Ammon's horn (tissue), 1 donor: ENCODE measurements around the gene POMGNT2.
"Not testable (repeated sequence)": the region's sequence is repeated elsewhere in the genome, so short reads cannot be mapped to it uniquely, and the experiment has no call there.

Source experiments
- DNase-seq: peaks from one replicate; pipeline ENCODE4 v3.0.0-alpha.2; 2016; ENCODE audit warnings: low spot score

POMGNT2 gene

DNA sequence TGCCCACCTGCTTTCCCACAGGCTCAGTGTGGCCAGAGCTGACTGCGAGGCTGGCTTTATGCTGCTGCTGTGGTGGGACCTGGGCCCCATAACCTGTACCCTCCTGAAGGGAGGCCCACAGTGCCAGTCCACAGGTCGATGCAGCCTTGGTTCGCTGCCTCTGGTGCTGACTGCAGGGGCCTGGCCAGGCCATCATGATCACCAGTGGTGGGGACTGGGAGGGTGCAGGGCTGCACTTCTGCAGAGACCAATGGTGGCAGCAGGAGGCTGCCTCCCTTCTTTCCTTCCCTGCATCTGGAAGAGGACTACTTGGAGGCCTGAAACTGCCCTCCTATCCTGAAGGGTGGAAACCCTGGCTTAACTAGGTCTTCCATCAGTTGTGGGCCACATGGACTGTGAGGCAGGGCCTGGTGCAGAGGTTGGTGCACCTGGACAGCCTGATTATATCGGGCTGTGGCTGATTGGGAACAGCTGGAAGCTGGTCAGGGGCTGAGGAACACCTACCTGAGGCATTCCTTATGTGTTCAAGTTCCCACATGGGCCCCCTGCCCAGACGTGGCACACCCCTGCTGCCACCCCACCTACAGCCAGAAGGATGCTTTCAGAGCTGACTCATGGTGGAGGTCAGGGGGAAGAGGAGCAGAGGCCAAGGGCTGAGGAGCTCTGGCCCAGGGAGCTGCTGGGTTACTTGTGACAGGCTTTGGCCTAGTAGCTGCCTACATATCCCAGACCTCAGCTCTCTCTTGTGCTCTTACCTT lies 29.8 kb downstream of the POMGNT2 start:
- no peak for DNase-seq

DNA sequence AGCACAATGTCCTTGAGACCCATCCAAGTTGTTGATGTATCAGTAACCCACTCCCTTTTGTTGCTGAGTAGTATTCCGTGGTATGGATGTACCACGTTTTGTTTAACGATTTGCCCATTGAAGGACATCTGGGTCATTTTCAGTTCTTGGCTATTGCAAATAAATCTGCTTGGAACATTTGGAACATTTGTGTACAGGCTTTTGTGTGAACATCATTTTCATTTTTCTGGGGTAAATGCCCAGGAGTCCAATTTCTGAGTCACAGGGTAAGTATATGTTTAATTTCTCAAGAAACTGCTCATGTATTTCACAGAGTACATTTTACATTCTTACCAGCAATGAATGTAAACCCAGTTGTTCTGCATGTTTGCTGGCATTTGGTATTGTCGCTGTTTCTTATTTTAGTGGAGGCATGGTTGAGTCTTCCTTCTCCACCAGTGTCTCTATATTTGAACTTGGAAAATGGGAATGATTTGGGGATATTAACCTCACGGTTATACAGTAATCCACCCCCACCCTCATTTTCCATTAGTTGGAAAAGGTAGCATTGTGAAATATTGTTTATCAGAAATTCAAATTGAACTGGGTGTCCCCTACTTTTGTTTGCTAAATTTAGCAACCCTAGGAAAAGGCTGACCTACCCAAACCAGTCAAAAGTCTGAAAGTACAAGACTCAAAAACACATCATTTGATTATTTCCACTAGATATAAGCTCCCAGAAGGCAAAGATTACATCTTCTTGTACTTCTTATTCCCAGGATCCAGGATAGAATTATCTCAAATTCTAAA lies 30.8 kb downstream of the POMGNT2 start:
- DNase-seq, result no peak

DNA sequence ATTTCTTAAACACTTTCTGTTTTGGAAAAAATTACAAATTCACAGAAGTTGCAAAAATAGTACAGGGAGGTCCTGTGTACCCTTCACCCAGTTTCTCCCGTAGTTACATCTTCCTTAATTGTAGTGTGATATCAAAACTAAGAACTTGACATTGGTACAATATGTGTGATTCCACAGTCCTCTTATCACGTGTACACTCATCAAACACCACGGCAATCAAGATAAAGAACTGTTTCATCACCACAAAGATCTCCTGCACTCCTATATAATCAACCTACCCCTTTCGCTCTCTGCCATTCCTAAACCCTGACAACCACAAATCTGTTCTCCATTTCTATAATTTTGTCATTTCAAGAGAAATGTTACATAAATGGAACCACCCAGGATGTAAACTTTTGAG lies 31.4 kb downstream of the POMGNT2 start:
- no peak for DNase-seq

DNA sequence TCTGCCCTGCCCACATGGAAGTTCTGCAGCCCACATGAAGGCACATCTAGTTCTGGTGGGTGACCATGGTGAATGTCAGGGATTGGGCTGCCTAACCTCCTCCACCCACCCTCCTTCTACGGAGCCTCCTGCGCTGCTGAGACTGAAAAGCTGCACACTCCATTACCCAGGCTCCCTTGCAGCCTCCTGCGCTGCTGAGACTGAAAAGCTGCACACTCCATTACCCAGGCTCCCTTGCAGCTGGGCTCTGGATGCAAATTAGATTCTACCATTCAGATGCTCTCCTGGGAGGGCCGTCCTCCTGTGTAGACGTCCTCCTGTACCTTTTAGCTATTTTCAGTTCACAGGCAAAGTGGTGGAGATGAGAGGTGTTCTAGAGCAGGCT lies 32.1 kb downstream of the POMGNT2 start:
- DNase-seq, result peak; percentile 55

DNA sequence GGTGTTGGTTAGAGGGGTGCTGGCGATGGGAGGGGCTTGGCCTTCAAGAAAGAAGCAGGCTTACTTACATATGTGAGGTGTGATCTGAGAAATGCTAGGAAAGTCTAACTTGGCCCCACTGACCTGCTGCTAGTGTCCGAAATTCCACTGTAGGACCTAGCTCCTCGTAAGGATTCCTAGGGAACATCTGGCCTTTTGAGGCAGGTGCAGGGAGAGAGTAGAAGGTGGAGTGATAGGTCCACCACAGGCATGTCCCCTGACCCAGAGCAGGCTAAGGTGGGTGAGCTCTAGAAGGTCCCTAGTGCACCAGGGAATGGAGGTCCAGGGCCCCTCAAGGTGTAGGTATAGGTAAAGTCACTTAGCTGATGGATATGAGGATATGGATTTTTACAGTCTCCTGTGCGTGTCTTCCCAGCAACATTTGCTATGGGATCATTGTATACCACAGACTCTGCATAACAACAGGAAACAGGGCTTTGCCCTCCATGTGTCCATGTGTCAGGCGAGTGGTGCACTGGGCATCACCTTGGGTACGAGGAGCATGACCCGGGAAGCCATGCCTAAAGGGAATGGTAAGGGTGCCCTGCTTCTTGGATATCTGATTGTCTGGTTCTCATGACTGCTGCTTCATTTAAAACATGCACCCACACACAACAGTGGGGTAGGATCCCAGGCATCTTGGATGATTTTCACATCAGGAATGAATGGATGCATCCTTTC lies 32.6 kb downstream of the POMGNT2 start:
- no peak for DNase-seq

DNA sequence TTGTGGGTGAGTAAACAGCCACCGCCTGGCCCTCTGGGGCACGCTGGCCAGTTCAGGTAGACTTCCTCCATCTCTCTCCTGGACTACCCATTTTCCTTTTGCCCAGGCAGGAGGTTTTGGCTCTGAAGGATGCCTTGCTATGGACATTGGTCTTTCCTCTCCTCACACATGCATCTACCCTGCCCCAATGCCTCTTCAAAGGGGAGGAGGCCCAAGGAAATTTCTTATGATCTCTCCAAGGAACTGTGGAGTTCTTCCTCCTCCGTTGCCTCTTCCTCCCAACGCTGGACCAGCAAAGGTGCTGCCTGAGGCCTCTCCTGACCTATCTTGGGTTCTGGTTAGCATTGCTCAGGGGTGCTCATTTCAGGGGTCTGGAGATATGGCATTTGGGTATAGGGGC lies 33.5 kb downstream of the POMGNT2 start:
- no peak for DNase-seq

DNA sequence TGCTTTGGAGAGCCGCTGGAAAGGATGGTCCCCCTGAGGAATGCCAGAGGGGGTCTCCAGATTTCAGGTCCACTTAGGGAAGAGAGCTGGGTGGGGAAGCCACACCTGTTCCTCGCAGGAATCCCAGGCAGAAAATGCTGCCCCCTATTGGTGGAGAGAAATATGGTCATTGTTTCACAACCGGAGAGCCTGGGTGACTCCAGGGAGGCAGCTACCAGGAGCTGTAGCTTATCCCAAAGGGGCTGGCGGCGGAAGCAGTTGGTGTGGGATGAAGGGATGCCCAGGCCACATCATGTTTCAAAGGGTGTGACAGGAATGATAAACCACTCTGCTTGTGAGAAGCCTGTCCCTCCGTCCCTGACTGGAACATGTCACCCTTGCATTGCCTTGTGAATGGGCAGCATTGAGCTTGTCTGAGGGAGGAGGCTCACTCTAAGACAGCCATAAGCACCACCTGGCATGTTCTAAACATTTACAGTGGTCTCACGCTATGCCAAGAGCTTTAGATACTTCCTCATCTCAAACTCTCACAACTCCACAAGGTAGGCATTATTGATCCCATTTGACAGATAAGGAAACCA lies 34.5 kb downstream of the POMGNT2 start:
- no peak for DNase-seq

DNA sequence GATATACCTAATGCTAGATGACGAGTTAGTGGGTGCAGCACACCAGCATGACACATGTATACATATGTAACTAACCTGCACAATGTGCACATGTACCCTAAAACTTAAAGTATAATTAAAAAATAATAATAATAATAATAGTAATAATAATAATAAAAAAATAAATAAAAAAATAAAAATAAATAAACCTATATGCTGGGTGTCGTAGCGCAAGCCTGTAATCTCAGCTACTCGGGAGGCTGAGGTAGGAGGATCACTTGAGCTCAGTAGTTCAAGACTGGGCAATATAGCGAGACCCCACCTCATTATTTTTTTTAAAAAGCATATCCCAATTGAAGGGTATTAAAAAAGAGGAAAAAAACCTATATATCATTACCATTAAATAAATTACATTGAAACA lies 35.2 kb downstream of the POMGNT2 start:
- DNase-seq, result not testable (repeated sequence)

DNA sequence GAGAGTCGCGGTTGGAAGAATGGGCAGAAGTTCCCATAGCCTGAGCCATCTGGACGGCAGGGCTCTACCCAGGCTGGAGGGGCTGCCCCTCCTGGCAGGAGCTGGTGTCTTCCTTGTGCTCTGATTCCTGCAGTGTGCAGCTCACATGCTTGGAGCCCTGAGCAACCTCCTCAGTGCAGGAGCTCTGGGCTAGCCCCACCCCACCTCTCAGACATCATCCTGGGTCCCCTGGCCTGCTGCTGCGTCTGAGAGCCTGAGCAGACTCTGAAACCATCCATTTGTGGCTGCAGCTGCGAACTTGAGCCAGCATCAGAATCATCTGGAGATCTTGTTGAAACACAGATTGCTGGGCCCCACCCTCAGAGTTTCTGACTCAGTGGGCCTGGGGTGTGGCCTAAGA lies 42.8 kb downstream of the POMGNT2 start:
- DNase-seq, result no peak

DNA sequence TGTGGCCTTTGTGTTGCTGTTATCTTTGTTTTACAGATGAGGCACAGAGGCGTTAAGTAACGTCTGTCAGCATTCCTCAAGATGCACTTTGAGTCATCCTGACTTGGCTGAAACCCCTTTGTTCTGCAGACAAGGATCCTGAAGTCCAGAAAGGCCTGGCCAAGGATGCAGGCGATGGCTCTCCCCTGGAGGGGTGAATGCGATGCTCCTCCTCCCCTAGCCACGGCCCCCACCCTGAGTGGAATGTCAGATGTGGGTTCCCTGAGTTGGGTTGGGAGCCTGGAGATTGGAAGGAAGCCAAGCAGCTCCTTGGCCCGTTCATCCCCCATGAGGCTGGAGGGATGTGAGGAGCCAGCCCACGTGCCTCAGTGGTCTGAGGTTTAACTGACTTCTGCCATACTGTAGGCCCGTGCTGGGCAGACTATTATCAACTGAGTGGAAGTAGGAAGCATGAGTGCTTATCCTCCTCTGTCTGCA lies 43.3 kb downstream of the POMGNT2 start:
- no peak for DNase-seq

DNA sequence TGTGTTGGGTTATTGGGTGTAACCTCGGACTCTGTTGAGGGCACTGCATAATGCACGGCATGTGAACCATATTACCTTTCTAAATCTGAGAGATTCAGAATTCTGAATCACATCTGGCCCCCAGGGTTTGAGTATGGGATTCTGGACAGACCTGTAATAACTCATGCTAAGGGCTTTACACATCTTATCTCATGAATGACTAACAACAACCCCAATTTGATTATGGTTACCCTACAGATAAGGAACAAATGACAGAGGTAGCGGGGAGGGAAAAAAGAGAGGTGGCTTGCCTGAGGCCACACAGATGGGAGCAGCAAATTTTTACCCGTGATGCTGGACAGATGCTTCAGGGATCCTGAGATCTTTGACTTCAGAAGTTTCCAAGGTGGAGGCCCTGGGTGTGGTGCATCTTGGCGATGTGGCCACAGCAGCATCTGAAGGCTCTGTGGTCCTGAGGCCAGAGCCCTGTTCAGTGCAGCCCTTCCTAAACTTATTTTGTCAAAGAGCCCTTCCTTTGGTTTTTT lies 43.8 kb downstream of the POMGNT2 start:
- DNase-seq, result no peak

DNA sequence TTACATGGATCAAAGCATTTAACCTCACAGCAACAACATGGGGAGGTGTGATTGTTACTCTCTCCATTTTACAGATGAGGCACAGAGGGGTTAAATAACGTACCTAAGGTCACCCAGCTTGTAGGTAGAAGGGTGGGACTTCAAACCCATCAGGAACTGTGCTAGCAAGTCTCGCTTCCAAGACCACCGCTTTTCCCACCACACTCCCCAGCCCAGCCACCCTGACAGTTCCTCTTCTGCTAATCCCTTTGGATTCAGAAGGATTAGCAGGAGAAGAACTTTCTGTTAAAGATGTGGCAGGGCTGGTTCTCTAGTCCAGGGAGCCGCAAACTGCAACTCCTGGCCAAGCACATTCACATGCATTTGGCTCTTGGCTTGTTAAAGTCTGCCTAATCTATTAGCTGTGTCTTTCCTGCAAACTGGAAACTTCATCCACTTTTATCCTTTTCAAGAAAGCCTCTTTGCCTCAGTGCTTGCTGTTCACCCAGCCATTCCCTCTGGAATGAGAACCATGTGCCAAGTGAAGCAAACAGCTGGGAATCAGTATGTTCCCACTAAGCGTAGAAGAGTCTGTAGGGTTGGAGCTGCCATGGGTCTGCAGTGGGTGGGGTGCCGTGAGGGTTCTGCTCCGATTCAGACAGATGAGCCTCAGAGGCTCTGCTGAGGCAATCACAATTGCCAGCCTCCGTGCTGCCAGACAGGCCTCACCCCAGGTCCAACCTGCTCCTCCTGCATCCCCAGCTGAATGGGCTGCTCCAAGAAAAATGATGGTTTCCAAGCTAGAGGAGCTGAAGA lies 44.6 kb downstream of the POMGNT2 start:
- DNase-seq, result no peak

DNA sequence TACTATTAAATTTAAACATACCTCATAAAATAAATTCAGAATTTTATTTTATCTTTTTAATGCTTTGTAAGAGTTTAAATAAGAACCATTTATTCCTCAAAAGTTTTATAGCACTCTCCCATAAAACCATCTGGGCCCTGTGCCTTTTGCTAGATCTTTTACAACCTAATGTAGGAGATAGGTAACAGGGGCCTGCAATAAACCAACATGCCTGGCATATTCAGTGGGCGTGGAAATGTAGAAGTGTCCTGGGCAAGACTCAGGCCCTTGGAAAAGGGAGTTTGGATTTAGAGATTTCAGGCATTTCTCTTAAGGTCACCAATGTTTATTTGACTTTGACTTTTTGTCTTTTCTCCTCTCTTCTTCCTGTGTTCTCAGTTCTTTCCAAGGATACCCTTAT lies 46.4 kb downstream of the POMGNT2 start:
- no peak for DNase-seq

DNA sequence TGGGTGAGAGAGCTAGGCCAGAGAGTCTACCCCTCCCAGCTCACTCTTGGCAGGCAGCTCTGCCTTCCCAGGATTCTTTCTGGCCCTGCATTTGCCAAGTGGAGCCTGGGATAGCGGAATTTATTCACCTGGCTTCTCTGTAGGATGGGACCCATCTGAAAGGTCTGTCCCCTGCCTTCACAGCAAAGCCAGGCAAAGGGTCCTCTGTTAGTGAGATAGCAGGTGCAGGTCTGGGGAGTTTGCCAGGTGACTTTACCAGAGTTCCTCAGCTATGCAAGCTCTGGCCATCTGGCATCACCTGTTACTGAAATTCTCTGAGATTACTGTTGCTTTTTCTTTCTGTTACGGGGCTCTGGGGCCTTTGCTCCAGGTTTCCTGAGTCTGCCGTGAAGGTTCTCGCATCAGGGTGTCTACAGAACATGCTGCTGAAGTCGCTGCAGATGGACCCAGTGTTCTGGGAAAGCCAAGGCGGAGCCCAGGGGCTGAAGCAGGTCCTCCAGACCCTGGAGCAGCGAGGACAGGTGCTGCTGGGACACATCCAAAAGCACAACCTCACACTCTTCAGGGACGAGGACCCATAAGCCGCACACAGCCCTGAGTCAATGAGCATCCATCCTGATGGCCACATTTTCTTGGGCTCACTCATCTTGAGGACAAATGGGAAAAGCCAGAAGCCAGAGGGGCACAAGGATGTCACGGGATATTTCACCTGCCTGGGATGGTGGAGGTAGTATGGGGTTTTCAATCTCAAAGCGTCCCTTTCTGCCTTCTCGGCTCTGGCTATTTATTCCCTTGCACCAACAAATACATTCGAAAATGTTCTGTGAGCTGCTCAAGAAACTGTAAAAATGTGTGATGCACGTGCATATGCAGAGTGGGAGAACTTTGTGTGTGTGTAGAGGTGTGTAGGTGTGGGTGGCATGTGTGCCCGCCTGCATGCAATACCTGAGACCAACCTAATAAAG lies 49.8 kb downstream of the POMGNT2 start:
- no peak for DNase-seq

DNA sequence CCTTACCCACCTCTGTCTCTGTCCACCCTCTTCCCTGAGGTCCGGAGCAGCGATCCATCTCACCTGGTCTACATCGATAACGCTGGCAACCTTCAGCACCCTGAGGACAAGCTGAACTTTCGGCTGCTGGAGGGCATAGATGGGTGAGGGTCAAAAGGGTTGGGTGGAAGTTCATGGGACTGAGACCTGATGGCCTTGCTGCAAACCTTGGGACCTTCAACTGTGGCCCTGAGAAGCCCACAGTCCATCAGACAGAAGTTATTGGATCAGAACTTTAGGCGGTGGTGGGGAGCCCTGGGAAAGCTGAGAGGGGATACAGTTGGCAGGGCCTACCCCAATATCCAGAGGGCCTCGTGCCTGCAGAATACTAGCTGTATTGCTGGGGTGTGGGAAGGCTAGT lies 50.5 kb downstream of the POMGNT2 start:
- no peak for DNase-seq

DNA sequence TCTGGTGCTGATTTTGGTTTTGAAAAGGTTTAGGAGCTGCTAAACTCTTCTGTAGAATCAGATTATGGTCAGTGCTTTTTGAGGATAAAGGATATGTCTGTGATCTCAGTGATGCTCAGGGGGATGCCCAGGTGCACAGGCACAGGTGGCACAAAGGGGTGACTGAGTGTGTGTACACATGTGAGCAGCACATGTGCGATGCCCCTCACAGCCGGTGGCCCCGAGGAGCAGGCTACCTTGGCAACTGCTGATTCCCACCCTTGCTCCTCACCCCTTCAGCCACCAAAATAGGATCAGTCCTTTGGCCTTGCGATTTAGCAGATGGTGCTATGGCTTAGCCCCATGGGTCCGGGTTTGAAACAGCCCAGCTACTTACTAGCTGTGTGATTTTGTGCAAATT lies 51.1 kb downstream of the POMGNT2 start:
- no peak for DNase-seq

DNA sequence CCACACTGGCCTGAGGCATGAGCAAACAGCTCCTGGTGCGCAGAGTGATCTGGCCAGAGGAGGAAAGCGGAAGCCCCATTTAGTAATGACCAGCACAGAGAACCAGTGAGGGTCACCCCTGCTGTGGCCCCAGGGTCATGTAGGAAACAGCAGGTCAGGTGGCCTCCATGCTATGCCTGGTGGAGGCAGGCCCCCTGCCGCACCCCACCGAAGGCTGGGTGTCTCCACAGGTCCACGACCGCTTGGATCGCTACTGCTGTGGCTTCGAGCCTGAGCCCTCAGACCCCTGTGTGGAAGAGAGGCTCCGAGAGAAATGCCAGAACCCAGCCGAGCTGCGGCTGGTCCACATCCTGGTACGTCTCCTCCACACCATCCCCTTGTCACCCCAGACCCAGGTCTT lies 52.6 kb downstream of the POMGNT2 start:
- DNase-seq, result no peak

DNA sequence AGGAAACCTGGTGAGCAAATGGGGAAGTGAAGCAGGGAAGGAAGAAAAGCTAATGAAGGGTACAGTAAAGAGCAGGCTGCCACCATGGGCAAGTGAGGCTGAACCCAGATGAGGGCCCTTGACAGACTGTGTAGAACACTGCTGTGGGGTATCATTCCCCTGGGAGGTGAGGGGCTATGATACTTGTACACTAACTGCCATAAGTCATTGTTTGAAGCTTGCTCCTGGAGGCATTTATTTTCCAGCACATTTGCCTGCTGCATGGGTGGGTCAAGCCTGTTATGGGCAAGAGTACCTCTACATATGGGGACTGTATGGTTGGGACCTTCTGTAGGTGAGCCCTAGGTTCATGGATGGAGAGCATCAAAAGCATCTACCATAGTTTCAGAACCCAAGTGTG lies 57.4 kb downstream of the POMGNT2 start:
- DNase-seq, result no peak

DNA sequence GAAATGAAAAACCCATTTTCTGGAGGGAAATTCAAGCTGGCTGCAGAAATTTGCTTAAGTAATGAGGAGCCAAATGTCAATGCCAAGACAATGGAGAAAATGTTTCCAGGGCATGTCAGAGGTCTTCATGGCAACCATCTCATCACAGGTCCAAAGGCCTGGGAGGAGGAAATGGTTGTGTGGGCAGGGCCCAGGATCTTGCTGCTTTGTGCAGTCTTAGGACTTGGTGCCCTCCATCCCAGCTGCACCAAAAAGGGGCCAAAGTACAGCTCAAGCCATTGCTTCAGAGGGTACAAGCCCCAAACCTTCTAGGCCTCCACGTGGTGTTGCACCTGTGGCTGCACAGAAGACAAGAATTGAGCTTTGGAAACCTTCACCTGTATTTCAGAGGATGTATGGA lies 59.3 kb downstream of the POMGNT2 start:
- no peak for DNase-seq

DNA sequence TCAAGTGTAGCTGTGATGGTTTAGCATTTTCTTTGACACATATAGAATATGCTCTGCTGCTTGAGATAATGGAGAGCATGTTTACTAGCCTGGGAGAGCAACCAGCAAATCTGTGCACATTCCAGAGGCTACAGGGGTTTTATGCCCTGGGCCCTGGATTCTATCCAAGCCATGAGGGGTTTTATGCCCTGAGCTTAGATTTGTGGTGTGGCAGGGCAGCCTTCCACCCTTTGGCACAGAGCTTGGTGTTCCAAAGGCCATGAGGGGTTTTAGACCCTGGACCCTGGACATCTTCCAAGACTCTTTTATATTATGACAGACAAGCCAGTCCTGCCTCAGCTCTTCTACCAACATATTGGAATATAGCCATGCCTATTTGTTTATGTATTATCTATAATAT lies 60.8 kb downstream of the POMGNT2 start:
- not testable (repeated sequence) for DNase-seq
